A549 (cell line): ENCODE data around the gene EFNA5. TPM values are rescaled to one million over a fixed set of nuclear protein-coding genes. Genes with fewer than 3 reads are reported as not detected.

Experiments
- ATAC-seq, 2 experiments: fragments of 200-7000 bp in 1 of 2; fragments of >200 bp in 1 of 2; cut with Nextera tagmentation in 1 of 2; cut with Tn5 transposase in 1 of 2; 3 replicates each; pipeline versions ENCODE4 v1.8.0 to v1.9.1; 2018 to 2020; ENCODE audit warnings: mild to moderate bottlenecking in 1 of 2, moderate library complexity in 1 of 2
- CTCF ChIA-PET: fragments of 300-600 bp; sonication (Branson Sonifier 250); formaldehyde crosslinking; extraction: SDS; loops from one replicate; lab custom pipeline; 2021; ENCODE audit warnings: antibody characterized with exemption, inconsistent platforms; lab: Yijun Ruan, JAX
- POLR2A ChIA-PET: fragments of 350-600 bp; formaldehyde crosslinking; extraction: SDS; loops from one replicate; lab custom pipeline; 2021; ENCODE audit warnings: antibody characterized with exemption, inconsistent platforms; lab: Yijun Ruan, JAX
- DNase-seq, 2 experiments: peaks; one replicate each; pipeline versions ENCODE4 v3.0.0 to v3.0.0-alpha.2; 2011 to 2016; ENCODE audit warnings: low read depth in 1 of 2, low spot score in 1 of 2
- FAIRE-seq: peaks from 2 replicates; lab custom pipeline; 2011; peaks lifted over from hg19 to GRCh38; lab: Jason Lieb, UNC
- H3K27ac ChIP-seq, 2 experiments: fragments of >200 bp; sonication (Bioruptor Twin); formaldehyde crosslinking; 3 replicates each; pipeline ENCODE4 v1.5.1; 2016 to 2017
- H3K4me1 ChIP-seq: fragments of >200 bp; sonication (Bioruptor Twin); formaldehyde crosslinking; 3 replicates; pipeline ENCODE4 v1.6.1; 2016
- H3K4me2 ChIP-seq: fragments of >200 bp; sonication (Bioruptor Twin); formaldehyde crosslinking; 3 replicates; pipeline ENCODE4 v1.6.1; 2016
- H3K4me3 ChIP-seq: fragments of >200 bp; sonication (Bioruptor Twin); formaldehyde crosslinking; 3 replicates; pipeline ENCODE4 v1.5.1; 2016
- H3K9me3 ChIP-seq: fragments of >200 bp; sonication (Bioruptor Twin); formaldehyde crosslinking; 3 replicates; pipeline ENCODE4 v1.6.1; 2016
- BHLHE40 ChIP-seq: IDR thresholded peaks from 2 replicates; pipeline ENCODE4 v1.6.1; 2012; ENCODE audit warnings: low read depth, low read length, inconsistent platforms
- CBX2 ChIP-seq: fragments of 200-600 bp; sonication (generic); IDR thresholded peaks from 2 replicates; pipeline ENCODE4 v1.6.1; 2016; ENCODE audit warnings: low read depth, mild to moderate bottlenecking, borderline replicate concordance
- CHD4 ChIP-seq: fragments of 200-600 bp; sonication (generic); IDR thresholded peaks from 2 replicates; pipeline ENCODE4 v1.6.1; 2016; ENCODE audit warnings: antibody characterized with exemption, mild to moderate bottlenecking, borderline replicate concordance
- CTCF ChIP-seq: fragments of >200 bp; sonication (Bioruptor Twin); formaldehyde crosslinking; IDR thresholded peaks from 3 replicates; pipeline ENCODE4 v1.5.1; 2016
- E2F6 ChIP-seq: IDR thresholded peaks from 2 replicates; pipeline ENCODE4 v1.6.1; 2012; ENCODE audit warnings: low read depth, borderline replicate concordance
- EP300 ChIP-seq, 2 experiments: fragments of >200 bp; sonication (Bioruptor Twin); formaldehyde crosslinking; IDR thresholded peaks; 2 replicates in 1 of 2; 3 replicates in 1 of 2; pipeline ENCODE4 v1.6.1; 2016 to 2017
- FOXS1 ChIP-seq: fragments of 250-450 bp; sonication (Bioruptor Pico); IDR thresholded peaks from 2 replicates; pipeline ENCODE4 v1.5.0; 2020; ENCODE audit warnings: mild to moderate bottlenecking, moderate library complexity
- HEYL ChIP-seq: fragments of 250-450 bp; sonication (Bioruptor Pico); IDR thresholded peaks from 2 replicates; pipeline ENCODE4 v1.8.0; 2021; ENCODE audit warnings: mild to moderate bottlenecking, moderate library complexity
- JUN ChIP-seq, 2 experiments: fragments of >200 bp; sonication (Bioruptor Twin); formaldehyde crosslinking; IDR thresholded peaks; 2 replicates in 1 of 2; 3 replicates in 1 of 2; pipeline ENCODE4 v1.6.1; 2016 to 2017
- KDM1A ChIP-seq: fragments of 200-600 bp; sonication (generic); IDR thresholded peaks from 2 replicates; pipeline ENCODE4 v1.6.1; 2016; ENCODE audit warnings: low read depth, mild to moderate bottlenecking
- MAFK ChIP-seq: fragments of 450-650 bp; IDR thresholded peaks from 2 replicates; pipeline ENCODE4 v1.6.1; 2014; ENCODE audit not compliant: partially characterized antibody
- PBX3 ChIP-seq: IDR thresholded peaks from 2 replicates; pipeline ENCODE4 v1.6.1; 2012
- PHF8 ChIP-seq: fragments of 200-600 bp; sonication (generic); IDR thresholded peaks from 2 replicates; pipeline ENCODE4 v1.6.1; 2016; ENCODE audit warnings: low read depth, mild to moderate bottlenecking, antibody characterized with exemption, moderate library complexity, borderline replicate concordance
- POLR2A ChIP-seq: IDR thresholded peaks from 2 replicates; pipeline ENCODE4 v1.6.1; 2012; ENCODE audit warnings: mild to moderate bottlenecking, low read length
- POLR2AphosphoS2 ChIP-seq: conservative IDR thresholded peaks from 2 replicates; pipeline ENCODE4 v1.6.1; 2012; ENCODE audit warnings: low read length, improper control_type of control experiment, inconsistent platforms
- SMC3 ChIP-seq: fragments of >200 bp; sonication (Bioruptor Twin); formaldehyde crosslinking; IDR thresholded peaks from 3 replicates; pipeline ENCODE4 v1.6.1; 2018; ENCODE audit warnings: inconsistent platforms
- SREBF2 ChIP-seq: fragments of 450-650 bp; IDR thresholded peaks from 2 replicates; pipeline ENCODE4 v1.6.1; 2014; ENCODE audit warnings: mild to moderate bottlenecking, moderate library complexity
- TP53 ChIP-seq: fragments of 250-450 bp; sonication (Bioruptor Pico); IDR thresholded peaks from 2 replicates; pipeline ENCODE4 v1.5.0; 2021; ENCODE audit warnings: mild to moderate bottlenecking, moderate library complexity
- ZFP36 ChIP-seq: fragments of 450-650 bp; IDR thresholded peaks from 2 replicates; pipeline ENCODE4 v1.6.1; 2014; ENCODE audit warnings: borderline replicate concordance; ENCODE audit not compliant: partially characterized antibody
- WGBS: methylation state at CpG from one replicate; pipeline ENCODE4 v1.1.6; 2017; ENCODE audit errors: missing lambda C conversion rate; 5-methylcytosine and 5-hydroxymethylcytosine counted together
- polyA plus RNA-seq, 4 experiments: library from polyadenylated mRNA; depleted of rRNA in 3 of 4; stranded (reverse); fragments of >200 nt; fragmentation: RNase III in 1 of 4; extraction: RNeasy Plus Mini Kit Qiagen cat#74134 plus additional on column Dnase treatment in 1 of 4; gene quantifications; 2 replicates in 3 of 4; 3 replicates in 1 of 4; pipeline ENCODE4 v1.2.3, GENCODE V29; 2011 to 2017

The EFNA5 gene
- polyA plus RNA-seq, 2 of the 4 experiments (the other 2 are of a cell fraction), result 8.5 to 20.7 TPM

GRCh38 chr5:107668154-107669095, 2.3 kb downstream of the EFNA5 start:
- FAIRE-seq (no peak), ATAC-seq (no peak; a peak in 1 of 6 replicates), DNase-seq (peak; percentile 14 to 48)
- H3K4me2 ChIP-seq, result peak overlapping the region; percentile 93
- CTCF ChIA-PET, result interaction anchor here (0.6 to 3.0 kb wide), 2 partner anchors 96 to 905 kb away, joined by 3 to 10 read pairs; no protein-coding TSS in a partner anchor
- TF ChIP-seq MAFK (peak; percentile 82), HEYL (CRISPR knock-in tag) (no peak)
- H3K9me3 ChIP-seq, result no peaks in the 10 kb centered on the region
- 2% methylated on average over 11 of the region's 11 CpGs for WGBS
- peak overlapping the region; percentile 69 for H3K4me3 ChIP-seq
- peak overlapping the region; percentile 90 to 99 for H3K27ac ChIP-seq
- POLR2A ChIA-PET, result interaction anchor here (1.7 kb wide), 1 partner anchor 96 kb away, joined by 6 read pairs; no protein-coding TSS in a partner anchor
- peaks cover 43% of the 10 kb centered on the region for H3K4me1 ChIP-seq

- Histone ChIP-seq H3K4me3 (0 out of 3 replicates have a peak overlapping the region, but pooled peaks have one; percentile 1), H3K27ac (0 out of 6 replicates have a peak overlapping the region, but pooled peaks of 1 of the 2 experiments have one; percentile 0), H3K9me3 (no peaks in the 10 kb centered on the region), H3K4me2 (peak overlapping the region; percentile 93), H3K4me1 (peaks cover 59% of the 10 kb centered on the region)
- ChIA-PET CTCF (no interaction called here), POLR2A (interaction anchor here (1.4 kb wide), 1 partner anchor 94 kb away, joined by 3 read pairs; no protein-coding TSS in a partner anchor)
- WGBS, result 31% methylated on average over 3 of the region's 3 CpGs
- FAIRE-seq (no peak), DNase-seq (no peak), ATAC-seq (no peak)
- TF ChIP-seq MAFK (no peak), PHF8 (no peak), EP300 (IDR thresholded peaks at IDR 0.05) (no peak), CBX2 (no peak), E2F6 (no peak), PBX3 (no peak), POLR2A (no peak), CHD4 (no peak), SREBF2 (no peak), FOXS1 (no peak), ZFP36 (no peak), SMC3 (no peak), JUN (IDR thresholded peaks at IDR 0.05) (no peak), BHLHE40 (no peak), POLR2AphosphoS2 (no peak), CTCF (no peak), TP53 (no peak), KDM1A (no peak)
These were observed 4.6 kb downstream of the EFNA5 start for GRCh38 chr5:107666051-107666655.
